Gastroesophageal sphincter (tissue), 4 donors: ENCODE data around the gene HSF5. TPM values are rescaled to one million over a fixed set of nuclear protein-coding genes. Genes with fewer than 3 reads are reported as not detected.

Experiments used
- total RNA-seq, 4 donors: library from RNA; depleted of rRNA; stranded (reverse); fragments of >200 nt; gene quantifications; one replicate each; pipeline ENCODE4 v1.1.0, GENCODE V29; 2016

The HSF5 gene
- total RNA-seq, 4 donors from 2014 or later, result 0.13 TPM; not detected in 3

Other genes starting within 250 kb of the HSF5 start
- gene LPO, start 249.8 kb downstream of the HSF5 start, total RNA-seq, result under 1 TPM in 2 of 4 donors, not detected in 2; 0.15 to 0.77 TPM
- gene MPO, start 207.5 kb downstream of the HSF5 start, total RNA-seq, result 1 to 10 TPM in 1 of 4 donors, not detected in 3; 1.6 TPM
- gene TSPOAP1, start 159.6 kb downstream of the HSF5 start, total RNA-seq, result 10 to 100 TPM in 3 of 4 donors, 1 to 10 TPM in 1; 7.4 to 44.8 (median 23.0) TPM
- gene SUPT4H1, start 136.2 kb downstream of the HSF5 start, total RNA-seq, result 10 to 100 TPM; 40.1 to 55.4 (median 45.1) TPM
- gene RNF43, start 70.9 kb downstream of the HSF5 start, total RNA-seq, result under 1 TPM in 2 of 4 donors, not detected in 2; 0.16 to 0.79 TPM
- gene MTMR4, start 26.2 kb upstream of the HSF5 start, total RNA-seq, result 10 to 100 TPM; 31.6 to 36.5 (median 35.3) TPM
- under 1 TPM; 0.05 to 0.78 (median 0.11) TPM for gene TEX14, start 203.6 kb upstream of the HSF5 start, total RNA-seq
- 10 to 100 TPM; 15.2 to 31.1 (median 21.1) TPM for gene RAD51C, start 204.2 kb upstream of the HSF5 start, total RNA-seq